ENCODE data around the gene ZNRF1. TPM values are rescaled to one million over a fixed set of nuclear protein-coding genes. Genes with fewer than 3 reads are reported as not detected.

ZNRF1 gene
- total and polyA plus RNA-seq, 2 of the 8 experiments (the other 6 are each of a cell fraction or from before 2014, with no cell fraction given) = 33.5 to 52.9 TPM

- no peak overlapping the region for H3K4me2 ChIP-seq (ENCODE audit: insufficient read depth in 1 of 2, low read depth in 2 of 2, low read length in 2 of 2)
- H2BK120ac ChIP-seq (replicated peaks; ENCODE audit: low read depth, low read length) = no peak overlapping the region
- no peak for TF ChIP-seq CEBPB (IDR thresholded peaks at IDR 0.05; ENCODE audit: low read depth, low read length)
- no peak for TF ChIP-seq JUN (IDR thresholded peaks at IDR 0.05; ENCODE audit: low read depth, low read length)
- TF ChIP-seq GTF2F1 (IDR thresholded peaks at IDR 0.05; ENCODE audit: borderline replicate concordance, low read depth, low read length) = no peak
- no peak for TF ChIP-seq TEAD4 (IDR thresholded peaks at IDR 0.05; ENCODE audit: low read depth, low read length)
Measured at GRCh38 chr16:75022567-75022966, 23.7 kb downstream of the ZNRF1 start.

More at GRCh38 chr16:75022567-75022966, 23.7 kb downstream of the ZNRF1 start:
- 99% methylated on average over 4 of the region's 4 CpGs; no CpG with 5 or more reads in 1 of the 2 experiments for WGBS, 2 experiments (ENCODE audit: extremely low coverage in 1 of 2, insufficient coverage in 1 of 2, insufficient read length in 1 of 2, insufficient replicate concordance in 2 of 2, low coverage in 1 of 2, low lambda C conversion rate in 2 of 2, missing lambda C conversion rate in 1 of 2)
- Histone ChIP-seq H3K14ac (ENCODE audit: insufficient read length) (no peak overlapping the region), H4K20me1 (replicated peaks in 1 of 2; ENCODE audit: control insufficient read depth in 1 of 2, insufficient read depth in 2 of 2, low read length in 2 of 2) (peaks cover 5 to 10% of the 10 kb centered on the region in 2 experiments), H3K9me3 (ENCODE audit: insufficient read depth in 2 of 2, low read depth in 1 of 2, low read length in 1 of 2) (peaks cover 5 to 7% of the 10 kb centered on the region in 2 experiments; a peak in 2 of 4 replicates), H3K27me3 (replicated peaks in 1 of 4; ENCODE audit: control insufficient read depth in 3 of 4, extremely low read depth in 1 of 4, insufficient read depth in 3 of 4, low read length in 3 of 4) (no peaks in the 10 kb centered on the region), H2BK20ac (ENCODE audit: low read length) (no peak overlapping the region), H3K18ac (ENCODE audit: extremely low read depth, low read length) (no peak overlapping the region), H2BK5ac (ENCODE audit: low read depth, low read length) (no peak overlapping the region), H4K8ac (ENCODE audit: extremely low read depth, insufficient read depth, low read length) (no peak overlapping the region), H2AFZ (ENCODE audit: low read length) (no peak overlapping the region), H3K4me3 (ENCODE audit: extremely low read depth in 1 of 4, insufficient read depth in 2 of 4, low read depth in 3 of 4, low read length in 4 of 4) (no peak overlapping the region), H3K79me2 (ENCODE audit: control insufficient read depth in 1 of 2, insufficient read depth in 2 of 2, low read length in 2 of 2) (peaks cover 11 to 89% of the 10 kb centered on the region in 2 experiments), H3K36me3 (ENCODE audit: control insufficient read depth in 2 of 4, insufficient read depth in 4 of 4, low read length in 3 of 4) (peaks cover 0 to 10% (median 1%) of the 10 kb centered on the region in 4 experiments; a peak in 3 of 8 replicates), H3K27ac (ENCODE audit: low read depth, low read length) (no peak overlapping the region), H3K23ac (ENCODE audit: insufficient read length) (no peak overlapping the region), H3K79me1 (ENCODE audit: low read depth, low read length) (peaks cover 5% of the 10 kb centered on the region), H2BK15ac (ENCODE audit: low read length) (no peak overlapping the region), H3K9ac (replicated peaks in 1 of 4; ENCODE audit: extremely low read depth in 1 of 4, low read depth in 3 of 4, low read length in 3 of 4) (no peak overlapping the region), H3K23me2 (ENCODE audit: low read depth, low read length) (no peaks in the 10 kb centered on the region), H3K4ac (replicated peaks; ENCODE audit: insufficient read length, low read depth, low read length) (no peak overlapping the region), H3K4me1 (replicated peaks in 1 of 4; ENCODE audit: control insufficient read depth in 3 of 4, insufficient read depth in 4 of 4, low read length in 3 of 4) (no peaks in the 10 kb centered on the region), H2BK12ac (ENCODE audit: low read depth, low read length) (no peak overlapping the region), H2AK5ac (ENCODE audit: low read depth, low read length) (no peak overlapping the region), H4K91ac (replicated peaks; ENCODE audit: insufficient read length, low read length) (no peak overlapping the region), H4K5ac (ENCODE audit: insufficient read length, low read depth, low read length) (no peak overlapping the region), H3K56ac (replicated peaks; ENCODE audit: insufficient read length, low read depth, low read length) (no peak overlapping the region)
- FAIRE-seq (no peak), DNase-seq (ENCODE audit: low read depth in 1 of 2, low spot score in 2 of 2) (no peak)
- ChIA-PET POLR2A (ENCODE audit: partially characterized antibody) (no interaction called here), CTCF (ENCODE audit: partially characterized antibody) (interaction anchor here (0.7 to 1.4 kb wide), 2 partner anchors 40 to 88 kb away, joined by 3 to 4 read pairs; no protein-coding TSS in a partner anchor)

All from H1 (cell line).